Body of pancreas (tissue), 4 donors: Measurements from ENCODE around the gene EGFL7.

Experiments used
- CTCF ChIP-seq, 7 experiments: fragments of 450-650 bp in 4 of 7; fragments of 200-600 bp in 3 of 7; sonication (generic) in 3 of 7; IDR thresholded peaks; one replicate each; pipeline ENCODE4 v1.5.1; 2016 to 2019; ENCODE audit warnings: antibody characterized with exemption in 7 of 7
- POLR2A ChIP-seq, 3 donors: fragments of 450-650 bp; IDR thresholded peaks; one replicate each; pipeline ENCODE4 v1.6.1; 2016; ENCODE audit warnings: antibody characterized with exemption in 3 of 3, mild to moderate bottlenecking in 2 of 3

GRCh38 chr9:136667214-136667939 is 4.7 kb downstream of the EGFL7 start:
- no peak for TF ChIP-seq CTCF (IDR thresholded peaks at IDR 0.05)
- no peak for TF ChIP-seq POLR2A (IDR thresholded peaks at IDR 0.05)
